ENCODE measurements around the gene RBM48. TPM values are rescaled to one million over a fixed set of nuclear protein-coding genes. Genes with fewer than 3 reads are reported as not detected.
A peak's percentile ranks its signal among the peaks of the same experiment; 100 is the strongest.

Gene RBM48
- total RNA-seq, 4 donors from 2014 or later, result 8.5 to 16.3 (median 12.8) TPM

GRCh38 chr7:92584953-92585352, 56.4 kb downstream of the RBM48 start:
- Histone ChIP-seq H3K36me3 (peaks cover 0 to 9% (median 0%) of the 10 kb centered on the region in 3 donors), H3K9me3 (no peaks in the 10 kb centered on the region), H3K27me3 (no peaks in the 10 kb centered on the region), H3K27ac (peak overlapping the region in 1 of 4 donors; percentile 1), H3K4me3 (no peak overlapping the region), H3K4me1 (peaks cover 0 to 61% (median 26%) of the 10 kb centered on the region in 4 donors)
- TF ChIP-seq CTCF (IDR thresholded peaks at IDR 0.05) (no peak), EP300 (IDR thresholded peaks at IDR 0.05) (no peak), POLR2A (IDR thresholded peaks at IDR 0.05) (no peak)
- no peak for DNase-seq (ENCODE audit: low spot score in 2 of 2)

DNA sequence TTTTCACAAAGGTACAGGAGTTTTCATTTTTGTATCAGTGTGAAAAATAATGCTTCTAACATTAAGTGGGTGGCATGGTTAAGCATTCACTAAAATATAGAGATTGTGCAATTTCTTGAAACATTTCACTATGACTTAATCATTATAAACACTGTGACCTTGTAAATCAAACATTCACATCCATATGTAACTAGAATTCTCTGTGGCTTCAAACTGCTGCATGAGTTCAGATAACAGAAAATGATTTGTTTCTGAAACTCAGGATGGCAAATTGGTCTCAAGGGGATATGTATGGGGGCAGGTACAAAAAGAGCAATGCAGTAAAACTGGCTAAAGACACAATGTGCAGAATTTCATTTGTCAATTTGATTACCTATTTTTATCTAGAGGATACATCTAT, 57.8 kb downstream of the RBM48 start:
- Histone ChIP-seq H3K36me3 (no peaks in the 10 kb centered on the region), H3K4me3 (no peak overlapping the region), H3K9me3 (no peaks in the 10 kb centered on the region), H3K27me3 (no peaks in the 10 kb centered on the region), H3K27ac (no peak overlapping the region), H3K4me1 (peaks cover 0 to 61% (median 28%) of the 10 kb centered on the region in 4 donors)
- TF ChIP-seq EP300 (IDR thresholded peaks at IDR 0.05) (no peak), POLR2A (IDR thresholded peaks at IDR 0.05) (no peak), CTCF (IDR thresholded peaks at IDR 0.05) (no peak)
- no peak for DNase-seq (ENCODE audit: low spot score in 2 of 2)

DNA sequence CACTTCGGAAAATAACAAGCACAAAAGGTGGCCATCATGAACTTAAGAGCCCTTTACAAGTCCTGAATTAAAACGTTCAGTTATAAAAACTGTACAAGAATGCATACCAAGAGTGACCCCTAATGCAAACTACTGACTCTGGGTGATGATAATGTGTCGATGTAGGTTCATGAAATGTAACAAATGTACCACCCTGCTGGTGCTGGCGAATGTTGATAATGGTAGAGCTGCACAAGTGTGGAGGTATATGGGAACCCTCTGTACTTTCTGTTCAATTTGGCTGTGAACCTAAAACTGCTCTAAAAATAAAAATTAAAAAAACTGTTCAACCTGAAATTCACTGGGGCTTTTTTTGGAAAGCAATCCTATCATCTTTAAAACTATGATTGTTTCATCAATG, 58.2 kb downstream of the RBM48 start:
- Histone ChIP-seq H3K27ac (no peak overlapping the region), H3K9me3 (no peaks in the 10 kb centered on the region), H3K36me3 (no peaks in the 10 kb centered on the region), H3K4me3 (no peak overlapping the region), H3K27me3 (no peaks in the 10 kb centered on the region), H3K4me1 (peaks cover 0 to 60% (median 28%) of the 10 kb centered on the region in 4 donors)
- no peak for TF ChIP-seq CTCF (IDR thresholded peaks at IDR 0.05)
- no peak for TF ChIP-seq EP300 (IDR thresholded peaks at IDR 0.05)
- TF ChIP-seq POLR2A (IDR thresholded peaks at IDR 0.05), result no peak
- DNase-seq (ENCODE audit: low spot score in 2 of 2), result no peak
- 53 to 54% methylated on average over 4 of the region's 4 CpGs for WGBS, 2 donors

Other genes with a start within 250 kb of the RBM48 start
- 10 to 100 TPM; 46.8 to 91.2 (median 55.9) TPM for gene GATAD1, start 81.3 kb upstream of the RBM48 start, total RNA-seq
- gene ERVW-1, start 50.8 kb upstream of the RBM48 start, total RNA-seq, result not detected
- 10 to 100 TPM; 18.4 to 24.6 (median 20.7) TPM for gene PEX1, start 275 bp upstream of the RBM48 start, total RNA-seq
- 10 to 100 TPM; 12.6 to 26.4 (median 22.9) TPM for gene FAM133B, start 61.6 kb downstream of the RBM48 start, total RNA-seq